Ishikawa (cell line): ENCODE results near the gene RNF217.

Experiments used
- CEBPB ChIP-seq: IDR thresholded peaks from 2 replicates; pipeline ENCODE4 v1.6.1; 2012
- CREB1 ChIP-seq: IDR thresholded peaks from 2 replicates; pipeline ENCODE4 v1.6.1; 2012; ENCODE audit warnings: low read depth
- EGR1 ChIP-seq: IDR thresholded peaks from 2 replicates; pipeline ENCODE4 v1.6.1; 2012
- EP300 ChIP-seq: IDR thresholded peaks from 2 replicates; pipeline ENCODE4 v1.6.1; 2012; ENCODE audit warnings: borderline replicate concordance
- FOXM1 ChIP-seq: IDR thresholded peaks from 2 replicates; pipeline ENCODE4 v1.6.1; 2012; ENCODE audit warnings: low read depth, borderline replicate concordance
- MAX ChIP-seq: IDR thresholded peaks from 2 replicates; pipeline ENCODE4 v1.6.1; 2012
- NFIC ChIP-seq: IDR thresholded peaks from 2 replicates; pipeline ENCODE4 v1.6.1; 2012
- RAD21 ChIP-seq: IDR thresholded peaks from 2 replicates; pipeline ENCODE4 v1.6.1; 2012; ENCODE audit warnings: low read depth
- REST ChIP-seq: IDR thresholded peaks from 2 replicates; pipeline ENCODE4 v1.6.1; 2012; ENCODE audit warnings: low read depth, mild to moderate bottlenecking
- TAF1 ChIP-seq: IDR thresholded peaks from 2 replicates; pipeline ENCODE4 v1.6.1; 2012; ENCODE audit warnings: low read depth, mild to moderate bottlenecking
- TCF12 ChIP-seq: IDR thresholded peaks from 2 replicates; pipeline ENCODE4 v1.6.1; 2012; ENCODE audit warnings: low read depth
- TEAD4 ChIP-seq: IDR thresholded peaks from 2 replicates; pipeline ENCODE4 v1.6.1; 2012
- USF1 ChIP-seq: IDR thresholded peaks from 2 replicates; pipeline ENCODE4 v1.6.1; 2012
- YY1 ChIP-seq: IDR thresholded peaks from 2 replicates; pipeline ENCODE4 v1.6.1; 2012; ENCODE audit warnings: low read depth
- ZBTB7A ChIP-seq: IDR thresholded peaks from 2 replicates; pipeline ENCODE4 v1.6.1; 2012; ENCODE audit warnings: low read depth

RNF217 gene

GRCh38 chr6:125004797-125005595 lies 42.8 kb downstream of the RNF217 start:
- TF ChIP-seq RAD21 = no peak
- TF ChIP-seq EP300 = no peak

- no peak for TF ChIP-seq YY1
- TF ChIP-seq ZBTB7A = no peak
- no peak for TF ChIP-seq CEBPB
Observed at GRCh38 chr6:125008261-125008703, 46.0 kb downstream of the RNF217 start.

GRCh38 chr6:125008957-125009356 lies 46.7 kb downstream of the RNF217 start:
- TF ChIP-seq CREB1 = no peak
- no peak for TF ChIP-seq RAD21
- no peak for TF ChIP-seq EP300
- no peak for TF ChIP-seq REST
- no peak for TF ChIP-seq TCF12
- TF ChIP-seq FOXM1 = no peak
- TF ChIP-seq MAX = no peak
- no peak for TF ChIP-seq EGR1
- no peak for TF ChIP-seq TAF1
- TF ChIP-seq YY1 = no peak
- TF ChIP-seq ZBTB7A = no peak
- no peak for TF ChIP-seq TEAD4
- TF ChIP-seq NFIC = no peak
- no peak for TF ChIP-seq USF1

DNA sequence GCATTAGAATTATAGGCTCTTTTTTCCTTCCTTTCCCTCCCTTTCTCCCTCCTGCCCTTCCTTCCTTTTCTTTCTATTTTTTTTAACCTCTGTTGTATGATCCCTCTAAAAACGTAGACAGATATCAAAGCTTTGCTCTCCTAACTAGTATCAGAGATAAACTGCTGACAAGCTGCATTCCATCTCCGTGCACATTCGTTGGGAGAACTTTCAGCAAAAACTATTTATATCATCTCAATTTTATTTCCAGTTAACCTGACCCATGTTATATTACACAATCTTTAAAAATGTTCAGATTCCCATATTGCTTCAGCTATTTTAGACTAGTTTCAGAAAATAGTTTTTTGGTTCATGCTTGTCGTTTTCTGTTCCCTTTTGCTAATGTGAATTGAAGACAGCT lies 47.3 kb downstream of the RNF217 start:
- TF ChIP-seq REST (no peak), CREB1 (no peak), EGR1 (no peak), USF1 (no peak), TEAD4 (no peak), ZBTB7A (no peak), YY1 (no peak), FOXM1 (no peak), NFIC (no peak), MAX (no peak), EP300 (no peak), TAF1 (no peak), CEBPB (no peak), RAD21 (no peak), TCF12 (no peak)

DNA sequence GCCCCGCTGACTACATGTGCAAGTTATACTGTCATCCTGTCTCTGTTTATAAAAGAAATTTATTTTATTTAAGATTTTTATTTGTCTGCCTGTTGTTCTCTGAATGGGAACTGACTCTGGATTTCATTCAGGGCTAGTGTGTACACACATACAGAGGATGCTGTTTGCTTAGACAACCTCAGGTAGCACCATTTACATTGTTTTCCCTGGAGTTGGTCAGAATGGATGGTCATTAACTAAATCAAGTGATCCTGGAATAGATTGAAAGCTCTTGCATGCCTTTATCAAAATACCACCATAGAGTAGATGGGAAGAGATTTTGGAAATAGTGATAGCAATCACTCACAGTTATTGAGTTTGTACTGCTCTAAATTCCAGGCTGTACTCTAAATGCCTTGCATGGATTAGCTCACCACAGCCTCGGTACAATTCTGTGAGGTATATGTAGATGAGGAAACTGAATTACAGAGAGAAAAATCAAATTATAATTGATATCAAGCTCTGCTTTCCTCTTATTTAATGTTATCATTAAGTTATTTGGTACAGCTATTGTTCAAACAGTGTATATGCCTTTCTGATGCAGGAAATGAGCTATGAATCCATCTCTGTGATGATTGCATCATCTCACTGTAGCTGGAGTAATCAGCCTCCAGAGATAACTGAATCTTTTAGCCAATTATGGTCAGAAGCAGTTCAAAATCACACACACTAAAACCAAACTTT lies 51.9 kb downstream of the RNF217 start:
- TF ChIP-seq REST (no peak), CEBPB (peak; percentile 89)
